GM18517 (cell line): Measurements from ENCODE around the gene CYP17A1.
A peak's percentile ranks its signal among the peaks of the same experiment; 100 is the strongest.

Source experiments
- ATAC-seq: cut with Tn5 transposase; IDR thresholded peaks from one replicate; pipeline ENCODE4 v1.9.1; 2021; ENCODE audit warnings: mild to moderate bottlenecking, moderate library complexity; ENCODE audit not compliant: unreplicated experiment

The CYP17A1 gene

DNA sequence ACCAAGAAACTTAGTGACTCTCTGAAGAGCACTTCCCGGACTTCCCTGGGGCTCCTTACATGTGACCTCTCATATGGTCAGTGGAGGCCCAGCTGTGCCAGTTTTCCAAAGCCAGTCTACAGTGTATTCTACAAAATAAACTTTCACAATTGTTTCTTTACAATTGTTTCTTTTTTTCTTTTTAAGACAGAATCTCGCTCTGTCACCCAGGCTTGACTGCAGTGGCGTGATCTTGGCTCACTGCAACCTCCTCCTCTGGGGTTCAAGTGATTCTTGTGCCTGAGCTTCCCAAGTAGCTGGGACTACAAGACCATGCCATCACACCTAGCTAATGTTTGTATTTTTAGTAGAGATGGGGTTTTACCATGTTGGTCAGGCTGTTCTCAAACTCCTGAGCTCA lies 25.9 kb downstream of the CYP17A1 start:
- ATAC-seq, result no peak

DNA sequence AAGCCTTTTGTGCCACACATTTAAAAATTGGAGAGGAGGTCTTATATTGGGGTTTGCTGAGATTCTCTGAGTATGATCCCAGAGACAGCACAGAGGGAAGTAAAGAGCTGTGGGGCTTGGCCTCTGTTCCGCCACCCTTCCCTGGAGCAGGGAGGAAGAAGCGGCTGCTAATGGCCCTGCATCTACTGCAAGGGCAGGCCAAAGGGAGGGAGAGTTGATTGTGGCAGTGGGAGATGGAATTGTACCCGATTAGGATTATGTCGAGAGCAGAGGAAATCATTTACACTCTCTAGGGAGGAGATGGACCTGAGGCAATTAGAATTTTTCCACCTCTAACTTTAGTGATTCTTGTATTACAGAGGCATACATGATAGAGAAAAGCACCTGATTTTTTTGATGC lies 28.8 kb downstream of the CYP17A1 start:
- ATAC-seq, result no peak

DNA sequence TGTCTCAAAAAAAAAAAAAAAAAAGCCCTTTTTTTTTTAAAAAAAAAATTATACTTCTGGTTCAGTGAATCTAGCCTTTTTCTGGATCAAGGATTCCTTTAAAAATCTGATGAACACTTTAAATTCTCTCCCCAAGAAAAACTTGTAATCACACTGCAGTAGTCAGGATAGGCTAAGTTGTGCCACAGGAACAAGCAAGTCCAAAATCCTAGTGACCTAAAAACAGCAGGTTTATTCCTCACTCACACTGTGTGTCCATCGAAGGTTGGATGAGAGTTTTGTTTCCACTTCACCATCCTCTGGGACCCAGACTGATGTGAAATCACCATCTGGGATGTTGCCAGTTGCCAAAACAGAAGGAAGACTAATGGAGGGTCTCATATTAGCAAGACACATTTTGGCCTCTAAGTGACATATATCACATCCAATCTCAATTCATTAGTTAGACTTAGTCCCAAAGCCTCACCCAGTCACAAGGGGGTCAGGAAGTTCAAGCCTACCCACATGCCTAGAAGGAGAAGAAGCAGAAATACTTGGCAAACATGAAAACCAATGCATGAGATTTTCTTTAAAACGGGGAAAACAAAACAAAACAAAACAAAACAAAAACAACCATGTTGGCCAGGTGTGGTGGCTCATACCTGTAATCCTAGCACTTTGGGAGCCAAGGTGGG lies 32.7 kb downstream of the CYP17A1 start:
- no peak for ATAC-seq

GRCh38 chr10:102802920-102803534 lies 34.2 kb downstream of the CYP17A1 start:
- no peak for ATAC-seq

DNA sequence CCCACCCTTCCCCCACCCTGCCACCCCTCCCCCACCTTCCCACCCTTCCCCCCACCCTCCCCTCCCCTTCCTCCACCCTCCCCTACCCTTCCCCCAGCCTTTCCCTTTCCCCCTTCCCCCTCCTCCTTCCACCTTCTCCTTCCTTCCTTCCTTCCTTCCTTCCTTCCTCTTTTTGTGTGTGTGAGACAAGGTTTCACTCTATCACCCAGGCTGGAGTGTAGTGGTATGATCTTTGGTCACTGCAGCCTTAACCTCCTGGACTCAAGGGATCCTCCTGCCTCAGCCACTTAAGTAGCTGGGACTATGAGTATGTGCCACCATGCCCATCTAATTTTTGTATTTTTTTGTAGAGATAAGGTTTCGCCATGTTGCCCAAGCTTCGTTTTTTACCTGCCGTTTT lies 35.2 kb downstream of the CYP17A1 start:
- no peak for ATAC-seq

- no peak for ATAC-seq
These were observed 35.7 kb downstream of the CYP17A1 start for GRCh38 chr10:102801496-102801895.

GRCh38 chr10:102800611-102801335 lies 36.4 kb downstream of the CYP17A1 start:
- no peak for ATAC-seq

DNA sequence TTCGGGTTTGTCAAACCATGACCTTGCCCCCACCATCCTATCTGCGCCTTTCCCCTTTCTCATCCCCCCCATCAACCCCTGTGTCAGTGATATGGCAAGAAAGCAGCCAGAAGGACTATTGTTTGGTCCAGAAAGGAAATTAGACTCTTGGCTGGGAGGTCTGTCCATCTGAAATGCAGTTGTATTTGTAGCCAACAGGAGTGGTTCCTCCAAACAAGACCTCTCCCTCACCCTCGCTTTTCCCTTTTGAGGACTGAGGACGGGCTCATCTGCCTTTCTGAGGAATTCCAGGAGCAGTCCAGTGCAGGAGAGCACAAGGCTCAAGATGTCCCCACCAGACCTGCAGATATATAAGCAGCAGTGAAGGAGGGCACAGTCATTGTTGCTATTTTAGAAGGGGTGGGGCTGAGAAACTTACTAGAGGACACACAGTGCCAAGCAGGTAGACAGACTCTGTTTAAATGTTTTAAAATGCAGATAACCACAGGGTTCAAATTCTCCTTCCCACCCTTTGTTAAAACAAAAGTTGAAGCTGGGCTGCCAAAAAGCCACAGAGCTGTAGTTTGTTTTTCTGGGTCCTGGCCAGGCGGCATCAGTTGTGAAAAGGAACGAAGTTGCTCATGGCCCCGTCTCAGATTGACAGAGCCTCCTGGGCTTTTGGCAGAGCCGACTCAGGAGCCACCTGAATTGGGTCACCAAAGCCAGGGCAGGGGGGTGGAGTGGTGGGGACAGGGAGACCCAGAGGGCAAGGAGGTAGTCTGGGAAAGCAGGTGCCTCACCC lies 37.3 kb downstream of the CYP17A1 start:
- no peak for ATAC-seq

- ATAC-seq, result peak; percentile 93
These were observed 40.6 kb downstream of the CYP17A1 start for GRCh38 chr10:102796407-102797176.

DNA sequence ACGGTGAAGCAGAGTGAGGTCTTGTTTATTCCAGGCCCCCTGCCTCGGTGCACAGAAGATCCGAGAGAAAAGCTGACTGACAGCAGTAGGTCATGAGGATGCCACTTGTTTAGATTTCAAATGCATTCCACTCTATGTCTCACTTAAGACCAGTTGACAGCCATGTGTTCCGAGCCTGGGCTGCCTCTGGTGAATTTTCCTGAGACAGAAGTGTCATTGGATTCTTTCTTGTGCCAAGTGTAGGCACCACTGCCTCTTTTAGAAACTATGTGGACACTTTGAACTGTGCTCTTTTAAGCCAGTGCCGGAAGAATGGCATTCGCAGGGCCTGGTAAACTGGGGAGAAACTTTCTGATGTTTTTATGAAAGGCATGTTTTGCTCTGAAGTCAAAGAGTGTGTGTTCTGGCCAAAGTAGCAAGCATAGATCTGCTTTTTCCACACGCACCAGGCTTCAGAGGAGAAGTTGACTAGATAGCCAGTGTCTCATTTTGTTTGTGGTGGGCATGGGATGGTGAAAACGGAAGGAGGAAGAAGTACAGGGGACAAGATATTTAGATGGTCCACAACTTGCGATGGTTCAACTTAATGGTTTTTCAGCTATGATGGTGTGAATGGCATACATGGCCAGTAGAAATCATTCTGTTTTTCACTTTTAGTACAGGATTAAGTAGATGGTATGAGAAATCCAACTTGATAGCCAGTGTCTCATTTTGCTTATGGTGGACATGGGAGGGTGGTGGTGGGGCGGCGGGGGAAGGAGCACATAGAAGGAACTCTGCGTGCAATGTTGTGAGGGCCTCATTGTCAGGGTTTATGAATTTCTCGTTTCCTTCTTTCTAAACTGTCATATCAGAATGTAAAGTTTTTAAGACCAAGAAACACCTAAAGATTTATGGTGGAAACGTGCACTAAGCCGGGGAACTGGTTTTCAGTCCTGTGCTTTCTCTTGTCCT lies 41.5 kb downstream of the CYP17A1 start:
- ATAC-seq, result no peak

- no peak for ATAC-seq
These were observed 45.3 kb downstream of the CYP17A1 start for GRCh38 chr10:102791754-102792395.

GRCh38 chr10:102785818-102786217 lies 51.4 kb downstream of the CYP17A1 start:
- no peak for ATAC-seq

- ATAC-seq, result no peak
These were observed 53.6 kb downstream of the CYP17A1 start for GRCh38 chr10:102783568-102783967.

DNA sequence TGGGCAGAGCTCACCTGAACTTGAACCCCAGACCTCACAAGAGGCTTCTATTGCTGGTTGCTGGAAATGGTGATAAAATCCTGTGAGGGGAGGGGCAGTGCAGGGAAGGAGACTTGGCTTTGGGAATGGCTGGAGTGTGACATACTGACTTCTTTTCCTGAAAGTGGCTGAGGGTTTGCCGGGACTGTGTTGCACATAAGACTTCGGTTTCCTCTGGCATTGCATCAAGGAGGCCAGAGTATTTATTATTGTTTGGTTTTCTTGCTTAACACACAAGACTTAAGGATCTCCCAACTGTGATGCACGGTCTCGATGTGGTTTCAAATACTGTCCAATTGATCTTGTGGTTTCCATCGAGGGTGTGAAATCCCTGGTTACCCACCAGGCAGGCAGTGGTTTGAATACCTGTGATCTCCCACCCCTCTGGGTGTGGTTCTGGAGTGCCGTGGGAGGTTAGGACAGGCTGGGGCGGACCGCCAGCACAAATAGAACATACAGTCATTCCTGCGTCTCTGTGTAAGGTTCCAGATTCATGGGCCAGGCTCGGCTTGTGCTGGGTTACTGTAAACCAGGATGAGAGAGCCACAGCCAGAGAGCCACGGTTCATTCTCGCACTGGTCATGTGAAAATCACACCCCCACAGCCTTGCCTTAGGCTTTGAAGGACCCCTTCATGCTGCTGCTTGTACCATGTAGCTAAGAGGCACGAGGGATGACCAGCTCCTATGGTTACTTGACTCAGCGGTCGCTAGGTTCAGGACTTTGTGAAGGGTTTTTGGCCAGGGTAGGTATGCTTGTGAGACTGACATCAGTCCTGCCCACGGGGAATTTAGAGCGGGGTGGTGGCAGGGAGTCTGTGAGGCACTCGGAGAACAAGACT lies 54.3 kb downstream of the CYP17A1 start:
- ATAC-seq, result no peak

DNA sequence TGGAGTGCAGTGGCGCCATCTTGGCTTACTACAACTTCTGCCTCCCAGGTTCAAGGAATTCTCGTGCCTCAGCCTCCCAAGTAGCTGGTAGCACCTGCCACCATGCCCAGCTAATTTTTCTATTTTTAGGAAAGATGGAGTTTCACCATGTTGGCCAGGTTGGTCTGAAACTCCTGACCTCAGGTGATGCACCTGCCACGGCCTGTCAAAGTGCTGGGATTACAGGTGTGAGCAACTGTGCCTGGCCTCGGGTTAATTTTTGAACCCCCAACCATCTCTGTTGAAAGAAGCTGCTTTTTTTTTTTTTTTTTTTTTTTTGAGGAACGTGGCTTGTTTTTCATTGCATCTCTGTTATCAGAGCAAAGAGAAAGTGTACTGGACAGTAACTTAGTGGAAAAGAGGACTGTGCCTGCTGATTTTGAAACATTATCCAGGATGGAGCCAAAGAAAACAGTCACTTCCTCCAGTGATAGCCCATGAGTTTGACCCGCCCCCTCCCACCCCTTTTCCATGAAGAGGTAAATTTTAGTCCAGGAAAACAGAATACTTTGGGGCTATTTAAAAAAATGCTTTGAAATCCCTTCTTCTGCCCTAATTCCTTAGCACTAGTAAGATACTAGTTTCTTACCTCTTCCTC lies 55.2 kb downstream of the CYP17A1 start:
- ATAC-seq, result no peak

GRCh38 chr10:102781090-102781920 lies 55.9 kb downstream of the CYP17A1 start:
- no peak for ATAC-seq
